Skeletal muscle satellite cell (primary cell): ENCODE data around the gene PTTG1IP2.

Experiments used
- H3K27me3 ChIP-seq: 2 replicates; pipeline ENCODE4 v1.7.0; 2013; ENCODE audit warnings: low read length; ENCODE audit not compliant: control insufficient read depth, insufficient read depth
- H3K36me3 ChIP-seq: 2 replicates; pipeline ENCODE4 v1.7.0; 2013; ENCODE audit warnings: mild to moderate bottlenecking, control low read depth, low read length; ENCODE audit not compliant: insufficient read depth
- H3K4me1 ChIP-seq: 2 replicates; pipeline ENCODE4 v1.7.0; 2013; ENCODE audit warnings: low read length; ENCODE audit not compliant: control insufficient read depth, insufficient read depth
- H3K4me2 ChIP-seq: 2 replicates; pipeline ENCODE4 v1.7.0; 2013; ENCODE audit warnings: mild to moderate bottlenecking, low read length
- H3K4me3 ChIP-seq: 2 replicates; pipeline ENCODE4 v1.7.0; 2013; ENCODE audit warnings: low read length
- H3K9ac ChIP-seq: 2 replicates; pipeline ENCODE4 v1.7.0; 2013; ENCODE audit warnings: mild to moderate bottlenecking, low read depth, low read length, moderate library complexity
- H3K9me3 ChIP-seq: replicated peaks from 2 replicates; pipeline ENCODE4 v1.7.0; 2013; ENCODE audit warnings: mild to moderate bottlenecking, control low read depth, low read length

Gene PTTG1IP2

GRCh38 chr7:90485734-90486316 lies 16.4 kb downstream of the PTTG1IP2 start:
- H3K4me1 ChIP-seq = no peaks in the 10 kb centered on the region
- H3K9ac ChIP-seq = no peak overlapping the region
- H3K9me3 ChIP-seq = no peaks in the 10 kb centered on the region
- no peaks in the 10 kb centered on the region for H3K36me3 ChIP-seq
- H3K4me3 ChIP-seq = no peak overlapping the region
- no peaks in the 10 kb centered on the region for H3K27me3 ChIP-seq
- no peak overlapping the region for H3K4me2 ChIP-seq

- Histone ChIP-seq H3K9me3 (no peaks in the 10 kb centered on the region), H3K9ac (no peak overlapping the region), H3K27me3 (no peaks in the 10 kb centered on the region), H3K4me3 (no peak overlapping the region), H3K36me3 (no peaks in the 10 kb centered on the region), H3K4me1 (no peaks in the 10 kb centered on the region), H3K4me2 (no peak overlapping the region)
Measured at GRCh38 chr7:90487808-90488207, 18.4 kb downstream of the PTTG1IP2 start.

- Histone ChIP-seq H3K9me3 (no peaks in the 10 kb centered on the region), H3K27me3 (no peaks in the 10 kb centered on the region), H3K9ac (no peak overlapping the region), H3K4me1 (no peaks in the 10 kb centered on the region), H3K36me3 (no peaks in the 10 kb centered on the region), H3K4me2 (no peak overlapping the region), H3K4me3 (no peak overlapping the region)
Measured at GRCh38 chr7:90488220-90488619, 18.8 kb downstream of the PTTG1IP2 start.

GRCh38 chr7:90492250-90492649 lies 22.8 kb downstream of the PTTG1IP2 start:
- Histone ChIP-seq H3K4me3 (no peak overlapping the region), H3K36me3 (no peaks in the 10 kb centered on the region), H3K4me2 (no peak overlapping the region), H3K9me3 (no peaks in the 10 kb centered on the region), H3K4me1 (no peaks in the 10 kb centered on the region), H3K27me3 (no peaks in the 10 kb centered on the region), H3K9ac (no peak overlapping the region)

- H3K9me3 ChIP-seq = no peaks in the 10 kb centered on the region
- no peak overlapping the region for H3K4me3 ChIP-seq
- no peak overlapping the region for H3K9ac ChIP-seq
- no peak overlapping the region for H3K4me2 ChIP-seq
- H3K4me1 ChIP-seq = no peaks in the 10 kb centered on the region
- H3K27me3 ChIP-seq = no peaks in the 10 kb centered on the region
- H3K36me3 ChIP-seq = no peaks in the 10 kb centered on the region
Measured at GRCh38 chr7:90495241-90495640, 25.8 kb downstream of the PTTG1IP2 start.

- no peak overlapping the region for H3K9ac ChIP-seq
- H3K4me2 ChIP-seq = no peak overlapping the region
- H3K27me3 ChIP-seq = no peaks in the 10 kb centered on the region
- no peak overlapping the region for H3K4me3 ChIP-seq
- H3K4me1 ChIP-seq = no peaks in the 10 kb centered on the region
- H3K9me3 ChIP-seq = no peaks in the 10 kb centered on the region
- H3K36me3 ChIP-seq = no peaks in the 10 kb centered on the region
Measured at GRCh38 chr7:90502539-90502938, 33.1 kb downstream of the PTTG1IP2 start.

GRCh38 chr7:90503367-90503766 lies 33.9 kb downstream of the PTTG1IP2 start:
- Histone ChIP-seq H3K36me3 (no peaks in the 10 kb centered on the region), H3K27me3 (no peaks in the 10 kb centered on the region), H3K4me3 (no peak overlapping the region), H3K9ac (no peak overlapping the region), H3K9me3 (no peaks in the 10 kb centered on the region), H3K4me1 (no peaks in the 10 kb centered on the region), H3K4me2 (no peak overlapping the region)

GRCh38 chr7:90507692-90508091 lies 38.3 kb downstream of the PTTG1IP2 start:
- Histone ChIP-seq H3K4me1 (no peaks in the 10 kb centered on the region), H3K4me2 (no peak overlapping the region), H3K9me3 (no peaks in the 10 kb centered on the region), H3K27me3 (no peaks in the 10 kb centered on the region), H3K36me3 (no peaks in the 10 kb centered on the region), H3K9ac (no peak overlapping the region), H3K4me3 (no peak overlapping the region)

- Histone ChIP-seq H3K36me3 (no peaks in the 10 kb centered on the region), H3K4me1 (no peaks in the 10 kb centered on the region), H3K9me3 (no peaks in the 10 kb centered on the region), H3K4me3 (no peak overlapping the region), H3K9ac (no peak overlapping the region), H3K4me2 (no peak overlapping the region), H3K27me3 (no peaks in the 10 kb centered on the region)
Measured at GRCh38 chr7:90511776-90512175, 42.3 kb downstream of the PTTG1IP2 start.

GRCh38 chr7:90512821-90513254 lies 43.4 kb downstream of the PTTG1IP2 start:
- Histone ChIP-seq H3K9me3 (no peaks in the 10 kb centered on the region), H3K4me3 (no peak overlapping the region), H3K36me3 (no peaks in the 10 kb centered on the region), H3K4me2 (no peak overlapping the region), H3K4me1 (no peaks in the 10 kb centered on the region), H3K27me3 (no peaks in the 10 kb centered on the region), H3K9ac (no peak overlapping the region)

- H3K4me1 ChIP-seq = no peaks in the 10 kb centered on the region
- H3K36me3 ChIP-seq = no peaks in the 10 kb centered on the region
- H3K9ac ChIP-seq = no peak overlapping the region
- no peak overlapping the region for H3K4me2 ChIP-seq
- H3K4me3 ChIP-seq = no peak overlapping the region
- no peaks in the 10 kb centered on the region for H3K9me3 ChIP-seq
- H3K27me3 ChIP-seq = no peaks in the 10 kb centered on the region
Measured at GRCh38 chr7:90516257-90516656, 46.8 kb downstream of the PTTG1IP2 start.

GRCh38 chr7:90518630-90519029 lies 49.2 kb downstream of the PTTG1IP2 start:
- Histone ChIP-seq H3K9me3 (no peaks in the 10 kb centered on the region), H3K4me2 (no peak overlapping the region), H3K4me3 (no peak overlapping the region), H3K27me3 (no peaks in the 10 kb centered on the region), H3K9ac (no peak overlapping the region), H3K4me1 (no peaks in the 10 kb centered on the region), H3K36me3 (no peaks in the 10 kb centered on the region)
